ENCODE data around the gene EDIL3. TPM values are rescaled to one million over a fixed set of nuclear protein-coding genes. Genes with fewer than 3 reads are reported as not detected.

The EDIL3 gene
- total RNA-seq, 2 experiments from 2014 or later: not detected

DNA sequence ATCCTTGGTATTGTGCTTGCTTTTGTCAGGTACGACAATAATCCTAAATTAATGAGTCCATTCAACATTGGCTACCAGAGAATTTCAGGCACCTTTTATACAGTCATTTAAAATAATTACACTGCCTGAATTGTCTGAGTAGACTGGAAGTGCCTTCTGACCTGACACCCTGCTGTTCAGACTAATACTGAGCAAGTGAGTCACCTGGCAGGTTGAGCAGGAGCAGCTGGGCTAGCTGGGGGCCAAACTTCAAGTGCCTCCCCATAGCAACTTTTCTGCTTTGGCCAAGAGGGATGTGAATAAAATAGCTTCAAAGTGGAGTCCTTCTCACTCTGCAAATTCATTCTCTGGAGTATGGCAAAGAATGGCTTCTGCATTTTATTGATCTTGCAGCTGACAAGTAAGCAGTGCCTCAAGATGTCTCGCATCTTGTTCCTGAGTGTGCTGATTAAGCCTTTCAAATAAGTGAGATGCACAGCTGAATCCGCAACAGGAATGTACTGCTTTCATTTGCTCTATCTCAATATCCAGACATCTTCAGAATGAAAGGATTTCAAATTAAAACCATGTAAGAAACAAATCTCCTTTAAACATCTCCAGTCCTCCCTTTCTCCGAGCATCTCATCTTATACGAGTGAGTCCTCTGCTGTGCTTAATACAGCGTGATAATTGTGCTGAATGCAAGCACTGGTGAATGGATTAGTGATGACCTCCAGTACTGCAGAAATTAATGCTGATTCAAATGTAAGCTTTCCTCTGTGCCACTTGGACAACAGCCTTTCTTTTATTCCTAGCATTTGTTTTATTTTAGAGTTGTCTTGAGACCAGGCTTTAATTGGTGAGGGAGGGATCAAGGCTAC is 271.2 kb downstream of the EDIL3 start:
- Histone ChIP-seq H2AFZ (ENCODE audit: low read length) (no peak overlapping the region), H3K9me3 (ENCODE audit: low read length) (no peaks in the 10 kb centered on the region), H3K4me1 (ENCODE audit: insufficient read depth, low read length, poor library complexity, severe bottlenecking) (no peaks in the 10 kb centered on the region), H3K27ac (ENCODE audit: low read depth, low read length, poor library complexity, severe bottlenecking) (no peak overlapping the region), H4K20me1 (ENCODE audit: insufficient read depth, low read length) (no peaks in the 10 kb centered on the region), H3K9me2 (ENCODE audit: insufficient read depth, low read length) (no peaks in the 10 kb centered on the region), H3K79me2 (ENCODE audit: insufficient read depth, low read depth, low read length) (no peaks in the 10 kb centered on the region), H3K4me2 (ENCODE audit: low read length) (no peak overlapping the region), H3K36me3 (ENCODE audit: insufficient read depth, low read length) (no peaks in the 10 kb centered on the region), H3K4me3 (ENCODE audit: low read depth, low read length, poor library complexity, severe bottlenecking) (no peak overlapping the region)
- intact Hi-C loops (cut with micrococcal nuclease; ENCODE audit: unreplicated experiment): no loop called here
- TF ChIP-seq CTCF (conservative IDR thresholded peaks at IDR 0.05; ENCODE audit: low read length): no peak
- TF ChIP-seq EZH2phosphoT487 (IDR thresholded peaks at IDR 0.05; ENCODE audit: borderline replicate concordance, low read depth, low read length): no peak
- DNase-seq (ENCODE audit: low spot score): no peak
- ChIA-PET CTCF (ENCODE audit: unreplicated experiment) (no interaction called here), POLR2A (no interaction called here)
- no TSS peak for BruUV-seq (replicated peaks)

GRCh38 chr5:84092738-84093137 is 291.9 kb downstream of the EDIL3 start:
- Histone ChIP-seq H3K27ac (ENCODE audit: low read depth, low read length, poor library complexity, severe bottlenecking) (no peak overlapping the region), H3K4me3 (ENCODE audit: low read depth, low read length, poor library complexity, severe bottlenecking) (no peak overlapping the region), H3K4me2 (ENCODE audit: low read length) (no peak overlapping the region), H3K79me2 (ENCODE audit: insufficient read depth, low read depth, low read length) (no peaks in the 10 kb centered on the region), H3K9me2 (ENCODE audit: insufficient read depth, low read length) (no peaks in the 10 kb centered on the region), H3K4me1 (ENCODE audit: insufficient read depth, low read length, poor library complexity, severe bottlenecking) (no peaks in the 10 kb centered on the region), H4K20me1 (ENCODE audit: insufficient read depth, low read length) (no peaks in the 10 kb centered on the region), H3K36me3 (ENCODE audit: insufficient read depth, low read length) (no peaks in the 10 kb centered on the region), H3K9me3 (ENCODE audit: low read length) (no peaks in the 10 kb centered on the region), H2AFZ (ENCODE audit: low read length) (no peak overlapping the region)
- POLR2A ChIA-PET: no interaction called here
- TF ChIP-seq CTCF (conservative IDR thresholded peaks at IDR 0.05; ENCODE audit: low read length): no peak
- TF ChIP-seq EZH2phosphoT487 (IDR thresholded peaks at IDR 0.05; ENCODE audit: borderline replicate concordance, low read depth, low read length): no peak
- CTCF ChIA-PET (ENCODE audit: unreplicated experiment): no interaction called here
- BruUV-seq (replicated peaks): no TSS peak
- no peak for DNase-seq (ENCODE audit: low spot score)
- intact Hi-C loops (cut with micrococcal nuclease; ENCODE audit: unreplicated experiment): no loop called here

DNA sequence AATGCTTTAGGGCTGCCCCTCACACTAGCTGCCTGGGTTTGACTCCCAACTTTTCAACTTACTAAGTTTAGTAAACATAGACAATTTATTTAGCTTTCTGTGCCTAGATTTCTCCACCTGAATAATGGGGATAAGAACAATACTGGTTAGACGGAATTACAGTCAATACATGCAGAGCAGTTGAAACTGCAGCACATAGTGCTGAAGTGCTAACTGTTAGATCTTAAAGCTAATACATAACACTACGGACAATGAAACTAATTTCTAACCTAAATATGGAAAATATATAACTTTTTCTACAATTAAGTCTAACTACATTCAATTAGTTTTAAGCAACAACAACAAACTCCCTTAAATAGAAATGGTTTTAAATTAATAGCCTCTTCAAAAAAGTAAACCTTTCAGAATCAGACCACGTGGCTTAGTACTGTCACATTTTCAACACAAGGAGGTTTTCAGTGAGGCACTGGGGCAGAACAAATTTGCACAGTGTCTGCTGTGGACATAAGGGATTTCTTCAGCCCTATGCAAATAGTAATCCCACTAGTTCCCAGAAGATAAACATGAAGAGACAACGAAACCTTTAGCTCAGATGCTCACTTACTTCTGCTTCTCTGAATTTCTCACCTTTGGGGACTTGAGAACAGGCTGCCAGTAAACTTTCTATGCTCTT is 293.4 kb downstream of the EDIL3 start:
- Histone ChIP-seq H3K4me1 (ENCODE audit: insufficient read depth, low read length, poor library complexity, severe bottlenecking) (no peaks in the 10 kb centered on the region), H3K27ac (ENCODE audit: low read depth, low read length, poor library complexity, severe bottlenecking) (no peak overlapping the region), H3K4me3 (ENCODE audit: low read depth, low read length, poor library complexity, severe bottlenecking) (no peak overlapping the region), H4K20me1 (ENCODE audit: insufficient read depth, low read length) (no peaks in the 10 kb centered on the region), H2AFZ (ENCODE audit: low read length) (no peak overlapping the region), H3K9me3 (ENCODE audit: low read length) (no peaks in the 10 kb centered on the region), H3K36me3 (ENCODE audit: insufficient read depth, low read length) (no peaks in the 10 kb centered on the region), H3K4me2 (ENCODE audit: low read length) (no peak overlapping the region), H3K79me2 (ENCODE audit: insufficient read depth, low read depth, low read length) (no peaks in the 10 kb centered on the region), H3K9me2 (ENCODE audit: insufficient read depth, low read length) (no peaks in the 10 kb centered on the region)
- no peak for DNase-seq (ENCODE audit: low spot score)
- TF ChIP-seq EZH2phosphoT487 (IDR thresholded peaks at IDR 0.05; ENCODE audit: borderline replicate concordance, low read depth, low read length): no peak
- no peak for TF ChIP-seq CTCF (conservative IDR thresholded peaks at IDR 0.05; ENCODE audit: low read length)
- BruUV-seq (replicated peaks): no TSS peak
- intact Hi-C loops (cut with micrococcal nuclease; ENCODE audit: unreplicated experiment): no loop called here
- ChIA-PET CTCF (ENCODE audit: unreplicated experiment) (no interaction called here), POLR2A (no interaction called here)
